ENCODE results near the gene NR1D1. TPM values are rescaled to one million over a fixed set of nuclear protein-coding genes. Genes with fewer than 3 reads are reported as not detected.

Gene NR1D1
- total and polyA plus RNA-seq, 2 of the 13 experiments (the other 11 are each of a cell fraction or from before 2014, with no cell fraction given), result 2.1 to 2.7 TPM

- H3K79me2 ChIP-seq (ENCODE audit: insufficient read depth, low read length), result peaks cover 56% of the 10 kb centered on the region
- peak overlapping the region; percentile 97 for H3K9ac ChIP-seq (ENCODE audit: insufficient read depth, low read depth, low read length)
- peaks cover 26% of the 10 kb centered on the region for H4K20me1 ChIP-seq (ENCODE audit: insufficient read depth, low read length)
- in situ Hi-C loops (cut with HindIII; ENCODE audit: extremely low pct_ligation_motif_present, low pct_unique_long_range_greater_than_20kb), result no loop called here
- DNase-seq (ENCODE audit: low spot score) (no peak), FAIRE-seq (peak; percentile 79), ATAC-seq (peak; percentile 30)
- POLR2A ChIA-PET, result interaction anchor here (0.8 to 11.1 kb wide), 8 partner anchors 10 to 52 kb away, joined by 3 to 150 read pairs (median 6); partner anchors contain the start of genes CASC3 and NR1D1
- peak overlapping the region; percentile 74 for H3K27ac ChIP-seq (ENCODE audit: extremely low read length, insufficient read depth, low read length)
- BruUV-seq (replicated peaks), result no TSS peak
- no peaks in the 10 kb centered on the region; a peak in 1 of 5 replicates for H3K27me3 ChIP-seq (ENCODE audit: control insufficient read depth in 1 of 2, insufficient read depth in 2 of 2, low read length in 2 of 2)
- peak overlapping the region; percentile 91 for H3K4me2 ChIP-seq (ENCODE audit: low read depth, low read length)
- CTCF ChIA-PET (ENCODE audit: low intra/inter-chr PET ratio, low total read pairs), result interaction anchor here (2.0 kb wide), 1 partner anchor 10 kb away, joined by 12 read pairs; no protein-coding TSS in a partner anchor
- no peak overlapping the region for H2AFZ ChIP-seq (ENCODE audit: low read length)
- 1% methylated on average over 27 of the region's 43 CpGs for WGBS (ENCODE audit: low lambda C conversion rate)
- peaks cover 38% of the 10 kb centered on the region for H3K4me1 ChIP-seq (ENCODE audit: insufficient read depth, low read length)
- H3K4me3 ChIP-seq (replicated peaks in 1 of 3; ENCODE audit: insufficient read depth in 1 of 3, low read depth in 2 of 3, low read length in 3 of 3), result peak overlapping the region; percentile 91 to 98 (median 97)
- no peaks in the 10 kb centered on the region for H3K9me3 ChIP-seq (ENCODE audit: low read length)
- H3K36me3 ChIP-seq (replicated peaks in 1 of 2; ENCODE audit: control insufficient read depth in 1 of 2, insufficient read depth in 2 of 2, low read length in 2 of 2), result peaks cover 11 to 23% of the 10 kb centered on the region in 2 experiments
- intact Hi-C loops (cut with micrococcal nuclease; ENCODE audit: unreplicated experiment), result loop anchor here (1.0 kb wide), 1 partner anchor 10 kb away; no protein-coding TSS in a partner anchor
- TF ChIP-seq, protein P1, sequence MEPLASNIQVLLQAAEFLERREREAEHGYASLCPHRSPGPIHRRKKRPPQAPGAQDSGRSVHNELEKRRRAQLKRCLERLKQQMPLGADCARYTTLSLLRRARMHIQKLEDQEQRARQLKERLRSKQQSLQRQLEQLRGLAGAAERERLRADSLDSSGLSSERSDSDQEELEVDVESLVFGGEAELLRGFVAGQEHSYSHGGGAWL (CRISPR knock-in tag; IDR thresholded peaks at IDR 0.05), result no peak
- no peak; the same call in 1 of the 2 replicates for TF ChIP-seq MZF1 (CRISPR knock-in tag; IDR thresholded peaks at IDR 0.05; ENCODE audit: borderline replicate concordance)
- peak; percentile 65 for TF ChIP-seq MAX (IDR thresholded peaks at IDR 0.05)
- TF ChIP-seq SP4 (CRISPR knock-in tag; IDR thresholded peaks at IDR 0.05), result peak; percentile 54; the same call in 1 of the 2 replicates
- TF ChIP-seq, protein P2, sequence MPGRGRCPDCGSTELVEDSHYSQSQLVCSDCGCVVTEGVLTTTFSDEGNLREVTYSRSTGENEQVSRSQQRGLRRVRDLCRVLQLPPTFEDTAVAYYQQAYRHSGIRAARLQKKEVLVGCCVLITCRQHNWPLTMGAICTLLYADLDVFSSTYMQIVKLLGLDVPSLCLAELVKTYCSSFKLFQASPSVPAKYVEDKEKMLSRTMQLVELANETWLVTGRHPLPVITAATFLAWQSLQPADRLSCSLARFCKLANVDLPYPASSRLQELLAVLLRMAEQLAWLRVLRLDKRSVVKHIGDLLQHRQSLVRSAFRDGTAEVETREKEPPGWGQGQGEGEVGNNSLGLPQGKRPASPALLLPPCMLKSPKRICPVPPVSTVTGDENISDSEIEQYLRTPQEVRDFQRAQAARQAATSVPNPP (CRISPR knock-in tag; IDR thresholded peaks at IDR 0.05), result no peak
- TF ChIP-seq, protein P3, sequence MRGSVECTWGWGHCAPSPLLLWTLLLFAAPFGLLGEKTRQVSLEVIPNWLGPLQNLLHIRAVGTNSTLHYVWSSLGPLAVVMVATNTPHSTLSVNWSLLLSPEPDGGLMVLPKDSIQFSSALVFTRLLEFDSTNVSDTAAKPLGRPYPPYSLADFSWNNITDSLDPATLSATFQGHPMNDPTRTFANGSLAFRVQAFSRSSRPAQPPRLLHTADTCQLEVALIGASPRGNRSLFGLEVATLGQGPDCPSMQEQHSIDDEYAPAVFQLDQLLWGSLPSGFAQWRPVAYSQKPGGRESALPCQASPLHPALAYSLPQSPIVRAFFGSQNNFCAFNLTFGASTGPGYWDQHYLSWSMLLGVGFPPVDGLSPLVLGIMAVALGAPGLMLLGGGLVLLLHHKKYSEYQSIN (CRISPR knock-in tag; IDR thresholded peaks at IDR 0.05; ENCODE audit: borderline replicate concordance), result no peak
- TF ChIP-seq MYPOP (CRISPR knock-in tag; IDR thresholded peaks at IDR 0.05), result peak; percentile 13; the same call in 1 of the 2 replicates
- no peak for TF ChIP-seq SETDB1 (CRISPR knock-in tag; IDR thresholded peaks at IDR 0.05; ENCODE audit: borderline replicate concordance)
- no peak for TF ChIP-seq CBFB (CRISPR knock-in tag; IDR thresholded peaks at IDR 0.05)
- peak; percentile 17; the same call in 1 of the 2 replicates for TF ChIP-seq ZFP37 (CRISPR knock-in tag; IDR thresholded peaks at IDR 0.05; ENCODE audit: borderline replicate concordance)
- no peak for TF ChIP-seq SRF (IDR thresholded peaks at IDR 0.05; ENCODE audit: low read depth, low read length)
- 0 out of 2 replicates have a peak, but pooled peaks have one; percentile 29 for TF ChIP-seq ARID2 (CRISPR knock-in tag; IDR thresholded peaks at IDR 0.05; ENCODE audit: borderline replicate concordance)
- TF ChIP-seq, protein P4, sequence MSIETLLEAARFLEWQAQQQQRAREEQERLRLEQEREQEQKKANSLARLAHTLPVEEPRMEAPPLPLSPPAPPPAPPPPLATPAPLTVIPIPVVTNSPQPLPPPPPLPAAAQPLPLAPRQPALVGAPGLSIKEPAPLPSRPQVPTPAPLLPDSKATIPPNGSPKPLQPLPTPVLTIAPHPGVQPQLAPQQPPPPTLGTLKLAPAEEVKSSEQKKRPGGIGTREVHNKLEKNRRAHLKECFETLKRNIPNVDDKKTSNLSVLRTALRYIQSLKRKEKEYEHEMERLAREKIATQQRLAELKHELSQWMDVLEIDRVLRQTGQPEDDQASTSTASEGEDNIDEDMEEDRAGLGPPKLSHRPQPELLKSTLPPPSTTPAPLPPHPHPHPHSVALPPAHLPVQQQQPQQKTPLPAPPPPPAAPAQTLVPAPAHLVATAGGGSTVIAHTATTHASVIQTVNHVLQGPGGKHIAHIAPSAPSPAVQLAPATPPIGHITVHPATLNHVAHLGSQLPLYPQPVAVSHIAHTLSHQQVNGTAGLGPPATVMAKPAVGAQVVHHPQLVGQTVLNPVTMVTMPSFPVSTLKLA (IDR thresholded peaks at IDR 0.05), result 0 out of 2 replicates have a peak, but pooled peaks have one; percentile 26
- TF ChIP-seq, protein P5, sequence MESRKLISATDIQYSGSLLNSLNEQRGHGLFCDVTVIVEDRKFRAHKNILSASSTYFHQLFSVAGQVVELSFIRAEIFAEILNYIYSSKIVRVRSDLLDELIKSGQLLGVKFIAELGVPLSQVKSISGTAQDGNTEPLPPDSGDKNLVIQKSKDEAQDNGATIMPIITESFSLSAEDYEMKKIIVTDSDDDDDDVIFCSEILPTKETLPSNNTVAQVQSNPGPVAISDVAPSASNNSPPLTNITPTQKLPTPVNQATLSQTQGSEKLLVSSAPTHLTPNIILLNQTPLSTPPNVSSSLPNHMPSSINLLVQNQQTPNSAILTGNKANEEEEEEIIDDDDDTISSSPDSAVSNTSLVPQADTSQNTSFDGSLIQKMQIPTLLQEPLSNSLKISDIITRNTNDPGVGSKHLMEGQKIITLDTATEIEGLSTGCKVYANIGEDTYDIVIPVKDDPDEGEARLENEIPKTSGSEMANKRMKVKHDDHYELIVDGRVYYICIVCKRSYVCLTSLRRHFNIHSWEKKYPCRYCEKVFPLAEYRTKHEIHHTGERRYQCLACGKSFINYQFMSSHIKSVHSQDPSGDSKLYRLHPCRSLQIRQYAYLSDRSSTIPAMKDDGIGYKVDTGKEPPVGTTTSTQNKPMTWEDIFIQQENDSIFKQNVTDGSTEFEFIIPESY (CRISPR knock-in tag; IDR thresholded peaks at IDR 0.05), result no peak
These were observed 22.8 kb upstream of the NR1D1 start for GRCh38 chr17:40122999-40123810.
